ENCODE measurements around the gene ASIC5. TPM values are rescaled to one million over a fixed set of nuclear protein-coding genes. Genes with fewer than 3 reads are reported as not detected.

The ASIC5 gene
- total and polyA plus RNA-seq, 2 donors (not counting 1 experiment from before 2014, with no cell fraction given), result not detected

GRCh38 chr4:155811083-155811482 lies 55.0 kb downstream of the ASIC5 start:
- H3K27ac Mint-ChIP-seq, result no peak overlapping the region
- H3K4me3 Mint-ChIP-seq, result no peak overlapping the region
- Histone ChIP-seq H3K4me2 (replicated peaks; ENCODE audit: low read depth, low read length, poor library complexity, severe bottlenecking) (no peak overlapping the region), H3K27ac (ENCODE audit: low read length in 2 of 2) (no peak overlapping the region), H3K9me3 (ENCODE audit: control extremely low read depth in 1 of 3, control insufficient read depth in 2 of 3, insufficient read depth in 1 of 3, low read length in 2 of 3) (no peaks in the 10 kb centered on the region), H3K9ac (ENCODE audit: low read length) (no peak overlapping the region), H4K20me1 (ENCODE audit: control insufficient read depth, insufficient read depth, low read length, poor library complexity, severe bottlenecking) (no peaks in the 10 kb centered on the region), H3K4me3 (ENCODE audit: control extremely low read depth in 1 of 5, extremely low read depth in 1 of 5, insufficient read depth in 1 of 5, low read depth in 2 of 5, low read length in 4 of 5) (no peak overlapping the region), H3K4me1 (ENCODE audit: control insufficient read depth in 2 of 2, insufficient read depth in 2 of 2, low read length in 2 of 2) (no peaks in the 10 kb centered on the region), H3K79me2 (ENCODE audit: control insufficient read depth, insufficient read depth, low read length) (no peaks in the 10 kb centered on the region), H2AFZ (ENCODE audit: insufficient read depth, low read depth, low read length, poor library complexity, severe bottlenecking) (peak overlapping the region; percentile 23), H3K36me3 (replicated peaks in 1 of 2; ENCODE audit: control extremely low read depth in 1 of 2, control insufficient read depth in 1 of 2, extremely low read depth in 1 of 2, insufficient read depth in 2 of 2, low read length in 1 of 2) (no peaks in the 10 kb centered on the region), H3K27me3 (replicated peaks in 1 of 4; ENCODE audit: control extremely low read depth in 1 of 4, control insufficient read depth in 3 of 4, insufficient read depth in 4 of 4, low read length in 3 of 4) (peaks cover 0 to 4% (median 0%) of the 10 kb centered on the region in 4 experiments)
- ATAC-seq (ENCODE audit: low read depth), result no peak
- CTCF ChIA-PET, result interaction anchor here (1.1 to 1.3 kb wide), 2 partner anchors 11 to 35 kb away, joined by 3 read pairs; no protein-coding TSS in a partner anchor
- DNase-seq, result no peak
- no peaks in the 10 kb centered on the region for H3K9me3 Mint-ChIP-seq (ENCODE audit: insufficient read depth)
- intact Hi-C loops (cut with micrococcal nuclease), result loop anchor here (2.0 kb wide), 1 partner anchor 142 kb away; the partner anchor contains the start of gene CTSO
- no peaks in the 10 kb centered on the region for H3K4me1 Mint-ChIP-seq
- POLR2A ChIA-PET, result no interaction called here
- no peaks in the 10 kb centered on the region for H3K27me3 Mint-ChIP-seq
- no CpG with 5 or more reads among the region's 2 CpGs for WGBS (ENCODE audit: insufficient coverage)
- no peak for TF ChIP-seq CTCF (IDR thresholded peaks at IDR 0.05)
- TF ChIP-seq EZH2 (IDR thresholded peaks at IDR 0.05; ENCODE audit: borderline replicate concordance, insufficient read depth, low read depth, low read length, poor library complexity, severe bottlenecking), result no peak

DNA sequence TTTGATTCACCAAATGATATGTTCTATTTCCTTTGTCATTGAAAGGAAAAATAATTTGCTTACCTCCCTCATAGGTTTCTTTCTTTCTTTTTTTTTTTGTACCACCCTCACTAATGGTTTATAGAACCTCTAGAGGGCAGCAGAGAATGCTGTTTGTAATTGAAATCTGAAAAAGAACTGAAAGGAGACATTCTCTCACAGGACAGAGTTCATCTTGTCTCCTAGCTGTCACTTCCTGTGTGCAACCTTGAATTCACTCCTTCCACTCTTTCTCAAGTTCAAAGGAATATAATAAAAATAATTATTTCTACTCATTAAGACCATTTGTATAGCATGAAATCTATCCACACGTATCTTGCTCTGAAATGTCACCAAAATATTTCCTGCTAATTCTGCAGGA lies 56.2 kb downstream of the ASIC5 start:
- ChIA-PET CTCF (interaction anchor here (0.9 to 1.3 kb wide), 3 partner anchors 9 to 146 kb away, joined by 3 read pairs; no protein-coding TSS in a partner anchor), POLR2A (no interaction called here)
- H3K4me3 Mint-ChIP-seq, result no peak overlapping the region
- no peaks in the 10 kb centered on the region for H3K36me3 ChIP-seq (replicated peaks in 1 of 2; ENCODE audit: control extremely low read depth in 1 of 2, control insufficient read depth in 1 of 2, extremely low read depth in 1 of 2, insufficient read depth in 2 of 2, low read length in 1 of 2)
- H3K9ac ChIP-seq (ENCODE audit: low read length), result no peak overlapping the region
- H3K4me2 ChIP-seq (replicated peaks; ENCODE audit: low read depth, low read length, poor library complexity, severe bottlenecking), result no peak overlapping the region
- TF ChIP-seq EZH2 (IDR thresholded peaks at IDR 0.05; ENCODE audit: borderline replicate concordance, insufficient read depth, low read depth, low read length, poor library complexity, severe bottlenecking) (no peak), CTCF (IDR thresholded peaks at IDR 0.05) (peak; percentile 77)
- no peaks in the 10 kb centered on the region for H4K20me1 ChIP-seq (ENCODE audit: control insufficient read depth, insufficient read depth, low read length, poor library complexity, severe bottlenecking)
- no peaks in the 10 kb centered on the region for H3K27me3 ChIP-seq (replicated peaks in 1 of 4; ENCODE audit: control extremely low read depth in 1 of 4, control insufficient read depth in 3 of 4, insufficient read depth in 4 of 4, low read length in 3 of 4)
- no peaks in the 10 kb centered on the region for H3K4me1 ChIP-seq (ENCODE audit: control insufficient read depth in 2 of 2, insufficient read depth in 2 of 2, low read length in 2 of 2)
- H3K27ac ChIP-seq (ENCODE audit: low read length in 2 of 2), result no peak overlapping the region
- intact Hi-C loops (cut with micrococcal nuclease), result loop anchor here (2.0 kb wide), 1 partner anchor 143 kb away; the partner anchor contains the start of gene CTSO
- ATAC-seq (ENCODE audit: low read depth), result no peak
- H3K9me3 ChIP-seq (ENCODE audit: control extremely low read depth in 1 of 3, control insufficient read depth in 2 of 3, insufficient read depth in 1 of 3, low read length in 2 of 3), result no peaks in the 10 kb centered on the region
- H3K79me2 ChIP-seq (ENCODE audit: control insufficient read depth, insufficient read depth, low read length), result no peaks in the 10 kb centered on the region
- no peaks in the 10 kb centered on the region for H3K4me1 Mint-ChIP-seq
- no peak overlapping the region for H3K27ac Mint-ChIP-seq
- H2AFZ ChIP-seq (ENCODE audit: insufficient read depth, low read depth, low read length, poor library complexity, severe bottlenecking), result peak overlapping the region; percentile 23
- H3K9me3 Mint-ChIP-seq (ENCODE audit: insufficient read depth), result no peaks in the 10 kb centered on the region
- DNase-seq, result peak; percentile 57
- no CpG with 5 or more reads among the region's 1 CpG for WGBS (ENCODE audit: insufficient coverage)
- H3K4me3 ChIP-seq (ENCODE audit: control extremely low read depth in 1 of 5, extremely low read depth in 1 of 5, insufficient read depth in 1 of 5, low read depth in 2 of 5, low read length in 4 of 5), result no peak overlapping the region
- H3K27me3 Mint-ChIP-seq, result no peaks in the 10 kb centered on the region

All from B cell (primary cell).